NB4 (cell line): ENCODE data around the gene IL10.
A peak's percentile ranks its signal among the peaks of the same experiment; 100 is the strongest.

ENCODE experiments used
- MYC ChIP-seq: IDR thresholded peaks from 2 replicates; pipeline ENCODE4 v1.6.1; 2011; ENCODE audit warnings: low read depth, low read length
- TF ChIP-seq, protein P1 (sequence below): IDR thresholded peaks from one replicate; pipeline ENCODE4 v1.5.1; 2012; ENCODE audit warnings: low read depth, low read length

DNA sequence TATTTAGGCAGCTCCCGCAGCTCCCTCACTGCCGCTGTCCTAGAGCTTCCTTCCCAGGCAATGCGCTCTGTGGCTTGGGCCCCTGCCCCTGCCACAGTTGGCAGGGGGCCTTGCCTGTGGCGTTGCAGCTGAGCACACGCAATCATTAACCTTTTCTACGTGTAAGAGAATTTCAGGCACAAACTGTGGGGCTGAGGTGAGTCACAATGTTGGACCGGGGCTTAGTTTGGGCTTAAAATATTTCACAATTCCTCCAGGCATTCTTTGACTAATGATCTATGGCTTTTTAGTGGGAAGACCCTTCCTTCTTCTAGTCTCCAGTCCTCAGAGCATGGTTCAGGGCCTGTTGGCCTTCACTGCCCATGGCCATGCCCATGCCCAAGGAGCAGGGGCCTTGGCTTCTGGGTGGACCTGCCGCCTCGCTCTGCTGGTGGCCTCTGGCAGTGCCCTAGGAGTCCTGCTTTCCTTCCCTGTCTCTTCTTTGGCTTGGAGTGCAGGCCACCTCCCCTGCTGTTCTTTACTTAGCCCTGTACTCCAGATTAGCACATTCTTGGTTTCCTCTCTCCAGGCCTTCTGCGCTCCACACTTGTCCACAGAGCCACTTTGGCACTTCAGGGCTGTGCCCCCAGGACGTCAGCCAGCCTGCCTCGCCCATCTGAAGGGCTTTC lies 48.4 kb downstream of the IL10 start:
- TF ChIP-seq, protein P1, sequence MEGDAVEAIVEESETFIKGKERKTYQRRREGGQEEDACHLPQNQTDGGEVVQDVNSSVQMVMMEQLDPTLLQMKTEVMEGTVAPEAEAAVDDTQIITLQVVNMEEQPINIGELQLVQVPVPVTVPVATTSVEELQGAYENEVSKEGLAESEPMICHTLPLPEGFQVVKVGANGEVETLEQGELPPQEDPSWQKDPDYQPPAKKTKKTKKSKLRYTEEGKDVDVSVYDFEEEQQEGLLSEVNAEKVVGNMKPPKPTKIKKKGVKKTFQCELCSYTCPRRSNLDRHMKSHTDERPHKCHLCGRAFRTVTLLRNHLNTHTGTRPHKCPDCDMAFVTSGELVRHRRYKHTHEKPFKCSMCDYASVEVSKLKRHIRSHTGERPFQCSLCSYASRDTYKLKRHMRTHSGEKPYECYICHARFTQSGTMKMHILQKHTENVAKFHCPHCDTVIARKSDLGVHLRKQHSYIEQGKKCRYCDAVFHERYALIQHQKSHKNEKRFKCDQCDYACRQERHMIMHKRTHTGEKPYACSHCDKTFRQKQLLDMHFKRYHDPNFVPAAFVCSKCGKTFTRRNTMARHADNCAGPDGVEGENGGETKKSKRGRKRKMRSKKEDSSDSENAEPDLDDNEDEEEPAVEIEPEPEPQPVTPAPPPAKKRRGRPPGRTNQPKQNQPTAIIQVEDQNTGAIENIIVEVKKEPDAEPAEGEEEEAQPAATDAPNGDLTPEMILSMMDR, result no peak
- 0 out of 2 replicates have a peak, but pooled peaks have one; percentile 20 for TF ChIP-seq MYC
